Glutamatergic neuron (in vitro differentiated cells): ENCODE measurements around the gene DNAI4. TPM values are rescaled to one million over a fixed set of nuclear protein-coding genes. Genes with fewer than 3 reads are reported as not detected.

Experiments
- DNase-seq: peaks from one replicate; pipeline ENCODE4 v3.0.0; 2022
- H3K27ac Mint-ChIP-seq: one replicate; pipeline ENCODE4 v1.8.0; 2020; ENCODE audit warnings: mild to moderate bottlenecking, mixed read lengths, inconsistent platforms; ENCODE audit not compliant: unreplicated experiment
- H3K27me3 Mint-ChIP-seq: one replicate; pipeline ENCODE4 v1.8.0; 2020; ENCODE audit warnings: mild to moderate bottlenecking, moderate library complexity, mixed read lengths, inconsistent platforms; ENCODE audit not compliant: unreplicated experiment
- H3K36me3 Mint-ChIP-seq: one replicate; pipeline ENCODE4 v1.8.0; 2020; ENCODE audit warnings: mild to moderate bottlenecking, mixed read lengths, inconsistent platforms; ENCODE audit not compliant: unreplicated experiment
- H3K4me1 Mint-ChIP-seq: one replicate; pipeline ENCODE4 v1.8.0; 2020; ENCODE audit warnings: mild to moderate bottlenecking, low read depth, mixed read lengths, inconsistent platforms; ENCODE audit not compliant: unreplicated experiment
- H3K4me3 Mint-ChIP-seq: one replicate; pipeline ENCODE4 v1.8.0; 2020; ENCODE audit warnings: mild to moderate bottlenecking, mixed read lengths, inconsistent platforms; ENCODE audit not compliant: unreplicated experiment
- H3K9me3 Mint-ChIP-seq: one replicate; pipeline ENCODE4 v1.8.0; 2020; ENCODE audit warnings: mild to moderate bottlenecking, moderate library complexity, mixed read lengths, inconsistent platforms; ENCODE audit not compliant: unreplicated experiment
- CTCF ChIP-seq: fragments of 200-600 bp; sonication (generic); IDR thresholded peaks from one replicate; pipeline ENCODE4 v1.5.0; 2021; ENCODE audit not compliant: partially characterized antibody, unreplicated experiment
- total RNA-seq: library from RNA; stranded (reverse); fragmentation: NEBNext Ultra II Directional; extraction: Animal tissue kit (Norgen Biotek cat#: 25700); gene quantifications from one replicate; pipeline ENCODE4 v1.2.1, GENCODE V29; 2021; ENCODE audit not compliant: unreplicated experiment

Gene DNAI4
- total RNA-seq, 1 donor from 2014 or later: 0.78 TPM

GRCh38 chr1:66774438-66774837 is 150.2 kb downstream of the DNAI4 start:
- Mint-ChIP-seq H3K36me3 (no peaks in the 10 kb centered on the region), H3K27me3 (no peaks in the 10 kb centered on the region), H3K27ac (no peak overlapping the region), H3K9me3 (no peaks in the 10 kb centered on the region), H3K4me3 (no peak overlapping the region), H3K4me1 (no peaks in the 10 kb centered on the region)
- no peak for DNase-seq
- TF ChIP-seq CTCF: no peak

DNA sequence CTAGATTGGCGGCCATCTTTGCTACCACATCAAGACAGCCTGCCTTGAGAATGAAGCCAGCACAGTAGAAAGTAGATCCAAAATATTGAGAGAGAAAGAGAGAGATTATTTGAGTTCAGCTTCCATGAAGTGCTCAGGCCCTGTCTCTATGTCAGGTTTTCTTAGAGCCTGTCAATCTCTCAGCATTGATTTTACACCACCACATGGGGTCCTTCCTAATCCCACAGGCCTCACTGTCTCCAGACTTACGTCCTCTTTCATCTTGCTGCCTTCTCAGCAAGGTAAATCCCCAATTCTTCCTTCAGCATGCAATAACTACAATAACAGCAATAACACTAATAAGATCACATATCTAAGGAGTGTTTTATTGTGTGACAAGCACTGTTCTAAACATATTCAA is 151.4 kb downstream of the DNAI4 start:
- no peak for DNase-seq
- no peaks in the 10 kb centered on the region for H3K27me3 Mint-ChIP-seq
- TF ChIP-seq CTCF: no peak
- no peaks in the 10 kb centered on the region for H3K4me1 Mint-ChIP-seq
- H3K27ac Mint-ChIP-seq: no peak overlapping the region
- H3K9me3 Mint-ChIP-seq: no peaks in the 10 kb centered on the region
- H3K4me3 Mint-ChIP-seq: no peak overlapping the region
- H3K36me3 Mint-ChIP-seq: no peaks in the 10 kb centered on the region

GRCh38 chr1:66770694-66771093 is 154.0 kb downstream of the DNAI4 start:
- no peaks in the 10 kb centered on the region for H3K27me3 Mint-ChIP-seq
- no peaks in the 10 kb centered on the region for H3K9me3 Mint-ChIP-seq
- no peak for DNase-seq
- no peaks in the 10 kb centered on the region for H3K36me3 Mint-ChIP-seq
- no peak for TF ChIP-seq CTCF
- no peaks in the 10 kb centered on the region for H3K4me1 Mint-ChIP-seq
- no peak overlapping the region for H3K27ac Mint-ChIP-seq
- H3K4me3 Mint-ChIP-seq: no peak overlapping the region

DNA sequence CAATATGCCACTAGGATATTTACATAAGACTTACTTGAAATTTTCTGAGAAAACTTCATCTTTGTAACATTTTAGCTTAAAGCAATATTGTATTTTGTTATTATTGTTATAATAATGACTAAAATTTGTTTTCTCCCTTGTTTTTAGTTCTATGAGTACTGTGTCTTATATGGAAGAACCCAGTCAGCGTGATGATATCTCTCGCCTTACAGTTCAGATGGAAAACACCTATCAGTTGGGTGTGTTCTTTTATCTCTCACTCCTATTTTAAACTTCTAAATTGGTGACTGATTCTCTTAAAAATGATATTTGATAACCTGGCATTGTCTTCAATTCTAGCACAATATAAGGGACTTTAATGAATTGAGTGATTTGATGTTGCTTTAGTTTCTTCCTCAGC is 154.4 kb downstream of the DNAI4 start:
- H3K36me3 Mint-ChIP-seq: no peaks in the 10 kb centered on the region
- H3K9me3 Mint-ChIP-seq: no peaks in the 10 kb centered on the region
- DNase-seq: no peak
- H3K27ac Mint-ChIP-seq: no peak overlapping the region
- TF ChIP-seq CTCF: no peak
- H3K4me1 Mint-ChIP-seq: no peaks in the 10 kb centered on the region
- H3K4me3 Mint-ChIP-seq: no peak overlapping the region
- no peaks in the 10 kb centered on the region for H3K27me3 Mint-ChIP-seq

GRCh38 chr1:66769512-66770229 is 155.0 kb downstream of the DNAI4 start:
- no peak for DNase-seq
- H3K36me3 Mint-ChIP-seq: no peaks in the 10 kb centered on the region
- TF ChIP-seq CTCF: no peak

More at GRCh38 chr1:66769512-66770229, 155.0 kb downstream of the DNAI4 start:
- Mint-ChIP-seq H3K4me1 (no peaks in the 10 kb centered on the region), H3K4me3 (no peak overlapping the region), H3K9me3 (no peaks in the 10 kb centered on the region), H3K27ac (no peak overlapping the region), H3K27me3 (no peaks in the 10 kb centered on the region)
